Activated CD4-positive, alpha-beta T cell treated with anti-CD3 and anti-CD28 coated beads, Interleukin-2, Interleukin-6, amounts not matched to agents 100 ng/mL and 50 ng/mL, durations not matched to agents 16 hours and 8 hours (primary cell): ENCODE results near the gene INF2.

Experiments used
- DNase-seq: peaks from one replicate; pipeline ENCODE4 v3.0.0-alpha.2; 2020

Gene INF2

GRCh38 chr14:104706733-104707607, 17.6 kb downstream of the INF2 start:
- no peak for DNase-seq

DNA sequence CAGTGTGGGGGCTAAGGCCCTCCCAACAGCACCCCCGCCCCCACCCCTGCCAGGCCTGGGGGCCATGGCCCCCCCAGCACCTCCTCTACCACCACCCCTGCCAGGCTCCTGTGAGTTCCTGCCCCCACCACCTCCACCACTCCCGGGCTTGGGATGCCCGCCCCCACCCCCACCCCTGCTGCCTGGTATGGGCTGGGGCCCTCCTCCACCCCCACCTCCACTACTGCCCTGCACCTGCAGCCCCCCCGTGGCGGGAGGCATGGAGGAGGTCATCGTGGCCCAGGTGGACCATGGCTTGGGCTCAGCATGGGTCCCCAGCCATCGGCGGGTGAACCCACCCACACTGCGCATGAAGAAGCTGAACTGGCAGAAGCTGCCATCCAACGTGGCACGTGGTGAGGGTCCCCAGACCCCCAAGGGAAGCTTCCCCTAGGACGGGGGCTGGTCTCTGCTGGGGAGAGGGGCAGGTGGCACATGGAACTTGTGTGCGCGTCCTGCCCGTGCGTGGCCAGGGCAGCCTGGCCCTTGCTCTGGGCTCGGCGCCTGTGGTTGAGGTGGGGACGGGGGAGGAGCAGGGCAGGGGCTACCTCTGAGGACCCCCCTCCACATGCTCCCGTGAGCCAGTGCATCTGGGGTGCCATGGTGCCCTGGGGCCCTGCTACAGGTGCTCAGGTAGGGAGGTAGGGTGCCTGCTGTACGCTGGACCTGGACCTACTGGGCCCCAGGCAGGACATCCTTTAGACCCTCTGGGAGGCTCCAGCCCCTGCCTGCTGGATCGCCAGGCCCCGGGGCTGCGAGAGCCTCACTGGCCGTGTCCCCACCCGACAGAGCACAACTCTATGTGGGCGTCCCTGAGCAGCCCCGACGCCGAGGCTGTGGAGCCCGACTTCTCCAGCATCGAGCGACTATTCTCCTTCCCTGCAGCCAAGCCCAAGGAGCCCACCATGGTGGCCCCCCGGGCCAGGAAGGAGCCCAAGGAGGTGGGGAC, 18.5 kb downstream of the INF2 start:
- no peak for DNase-seq

- peak; percentile 84 for DNase-seq
Measured at GRCh38 chr14:104708606-104709268, 19.3 kb downstream of the INF2 start.

GRCh38 chr14:104709387-104710039, 20.1 kb downstream of the INF2 start:
- DNase-seq = no peak

- no peak for DNase-seq
Measured at GRCh38 chr14:104710071-104710735, 20.8 kb downstream of the INF2 start.

GRCh38 chr14:104712881-104713734, 23.7 kb downstream of the INF2 start:
- no peak for DNase-seq

- DNase-seq = no peak
Measured at GRCh38 chr14:104714066-104714465, 24.6 kb downstream of the INF2 start.

DNA sequence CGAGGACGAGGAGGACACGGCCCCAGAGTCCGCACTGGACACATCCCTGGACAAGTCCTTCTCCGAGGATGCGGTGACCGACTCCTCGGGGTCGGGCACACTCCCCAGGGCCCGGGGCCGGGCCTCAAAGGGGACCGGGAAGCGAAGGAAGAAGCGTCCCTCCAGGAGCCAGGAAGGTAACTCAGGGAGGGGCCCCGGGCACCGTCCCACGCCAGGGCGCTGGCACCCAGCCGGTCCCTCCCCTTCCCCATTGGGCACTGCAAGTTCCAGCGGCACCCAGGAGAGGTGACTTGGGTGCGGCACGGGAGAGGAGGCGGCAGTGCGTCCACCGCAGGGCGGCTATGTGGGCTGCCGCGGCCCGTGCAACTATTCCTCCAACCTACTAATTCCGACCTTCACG, 25.3 kb downstream of the INF2 start:
- DNase-seq = no peak

DNA sequence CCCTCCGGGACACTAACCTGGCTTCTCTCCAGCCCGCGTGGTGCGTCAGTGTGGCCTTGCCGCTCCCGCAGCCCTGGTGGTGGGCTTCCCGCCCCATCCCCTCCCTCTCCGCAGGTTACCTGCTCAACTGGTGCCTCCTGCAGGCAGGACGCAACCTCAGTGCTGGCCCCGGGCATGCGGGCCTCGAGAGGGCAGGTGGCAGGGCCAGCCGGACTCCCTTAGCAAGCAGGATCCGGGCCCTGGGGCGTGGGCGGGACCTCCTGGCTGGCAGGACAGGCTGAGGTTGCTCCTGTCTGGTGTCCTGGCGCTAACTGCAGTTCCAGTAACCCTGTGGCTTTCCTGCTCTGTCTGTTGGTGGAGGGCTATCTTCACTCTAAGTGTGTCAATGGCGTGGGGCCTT, 26.0 kb downstream of the INF2 start:
- no peak for DNase-seq

DNA sequence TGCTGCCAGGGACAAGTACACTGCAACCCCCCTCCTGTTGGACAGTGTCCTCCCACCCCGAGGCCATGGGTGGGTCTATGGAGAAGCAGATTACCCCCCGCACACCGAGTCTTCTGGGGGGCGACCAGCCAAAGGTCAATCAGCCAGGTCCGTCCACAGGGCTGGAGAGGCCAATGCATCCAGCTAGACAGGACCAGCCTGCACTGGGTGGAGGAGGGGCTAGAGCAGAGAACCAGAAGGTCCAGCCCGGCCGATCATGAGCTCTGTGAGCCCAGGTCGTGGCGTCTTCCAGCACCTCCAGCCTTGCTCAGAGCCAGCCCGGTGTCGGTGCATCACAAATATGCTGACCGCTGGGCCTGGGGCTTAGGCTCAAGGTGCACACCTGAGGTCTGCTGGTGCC, 26.5 kb downstream of the INF2 start:
- DNase-seq = no peak

GRCh38 chr14:104717137-104717536, 27.7 kb downstream of the INF2 start:
- DNase-seq = no peak

DNA sequence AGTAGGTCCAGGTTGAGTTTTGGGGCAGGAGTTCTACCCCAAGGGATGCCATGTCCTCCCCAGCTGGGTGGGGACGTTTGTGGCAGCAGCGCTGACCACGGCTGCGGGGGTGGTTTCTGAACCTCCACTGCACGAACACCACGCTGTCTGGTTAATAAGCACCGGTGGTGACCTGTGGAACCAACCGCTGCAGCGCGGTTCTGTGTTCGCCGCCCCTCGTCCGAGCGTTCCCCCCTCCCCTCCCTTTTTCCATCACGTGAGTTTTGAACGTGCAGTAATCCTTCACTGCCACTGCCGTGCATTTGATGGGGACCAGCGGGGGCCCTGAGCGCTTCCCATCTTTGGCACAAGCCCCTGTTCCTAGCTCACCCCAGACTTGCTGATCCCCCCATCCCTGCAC, 28.2 kb downstream of the INF2 start:
- DNase-seq = no peak

DNA sequence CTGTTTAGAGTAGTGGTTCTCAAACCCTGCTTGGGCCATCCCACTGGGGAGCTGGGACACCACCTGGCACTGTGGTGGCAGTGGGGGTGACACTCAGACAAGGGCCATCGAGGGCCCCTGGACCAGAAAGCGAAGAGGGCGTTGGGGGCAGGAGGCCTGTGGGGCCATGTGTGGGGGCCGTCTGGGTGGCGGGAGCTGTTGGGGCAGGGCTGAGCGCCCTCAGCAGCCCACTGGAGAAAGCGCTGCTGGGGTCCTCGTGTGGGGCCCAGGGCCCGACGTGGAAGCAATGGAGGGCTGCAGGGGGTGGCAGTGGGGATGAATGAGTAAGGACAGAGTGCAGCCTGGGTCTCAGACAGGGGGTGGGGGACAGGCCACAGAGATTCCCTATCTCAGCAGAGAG, 28.7 kb downstream of the INF2 start:
- DNase-seq = no peak

DNA sequence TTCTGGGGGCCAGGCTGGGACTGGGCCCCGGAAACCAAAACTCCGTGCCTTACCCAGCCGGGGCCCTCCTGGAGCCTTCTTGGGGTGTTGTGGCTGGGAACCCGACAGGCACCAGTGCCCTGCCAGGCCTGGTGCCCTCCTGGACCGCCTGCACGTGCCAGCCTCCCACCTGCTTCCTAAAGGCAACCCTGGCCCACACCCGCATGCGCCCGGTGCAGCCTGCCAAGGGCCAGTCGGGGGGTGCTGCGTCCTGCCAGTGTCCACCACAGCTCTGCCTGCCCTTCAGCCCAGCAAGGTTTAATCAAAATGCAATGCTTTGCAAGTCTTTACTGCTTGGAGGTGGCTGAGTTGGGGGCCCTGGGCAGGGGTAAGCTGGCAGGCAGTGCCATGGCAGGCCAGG, 29.5 kb downstream of the INF2 start:
- no peak for DNase-seq

GRCh38 chr14:104719343-104719742, 29.9 kb downstream of the INF2 start:
- no peak for DNase-seq

- DNase-seq = no peak
Measured at GRCh38 chr14:104721505-104722431, 32.4 kb downstream of the INF2 start.

DNA sequence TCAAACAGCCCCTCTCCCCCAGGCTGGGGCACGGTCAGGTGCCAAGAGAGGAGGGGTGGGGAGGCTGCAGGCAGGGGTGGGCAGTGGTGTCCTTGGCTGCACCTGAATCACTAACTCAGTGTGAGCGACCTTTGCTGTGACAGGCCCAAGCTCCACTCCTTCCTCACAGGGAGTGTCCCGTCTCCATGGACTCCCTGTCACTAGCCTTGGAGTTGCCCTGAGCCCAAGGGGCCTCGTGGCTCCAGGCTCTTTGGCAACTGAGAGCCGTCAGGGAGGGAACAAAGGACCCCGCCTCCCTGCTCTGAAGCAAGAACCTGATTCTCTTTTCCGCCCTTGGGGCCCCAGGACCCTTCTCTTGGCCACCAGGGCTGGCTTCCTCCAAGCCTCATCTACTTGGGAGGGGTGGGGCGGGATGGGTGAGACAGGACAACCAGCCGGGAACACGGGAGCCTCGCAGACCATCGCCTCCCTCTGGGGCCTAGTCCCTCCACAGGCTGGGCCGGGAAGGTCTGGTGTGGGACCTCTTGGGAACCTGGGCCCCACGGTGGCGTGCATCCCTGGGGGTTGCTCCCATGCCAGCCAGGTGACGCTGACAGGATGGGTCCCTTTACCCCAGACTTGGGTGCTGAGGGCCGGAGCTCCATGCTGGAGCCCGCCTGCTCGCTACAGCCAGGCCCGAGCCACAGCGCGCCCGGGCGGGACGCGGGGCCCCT, 33.7 kb downstream of the INF2 start:
- no peak for DNase-seq

GRCh38 chr14:104723651-104724406, 34.4 kb downstream of the INF2 start, which contains the start of gene ADSS1:
Gene ADSS1, plus strand, starts transcription at chr14:104724229. Its CDS starts 42 bp downstream, at chr14:104724271.
- peak; percentile 66 for DNase-seq
